Measurements from ENCODE around the gene WBP2. TPM values are rescaled to one million over a fixed set of nuclear protein-coding genes. Genes with fewer than 3 reads are reported as not detected.

WBP2 gene
- total and polyA plus RNA-seq, 2 of the 13 experiments (the other 11 are each of a cell fraction or from before 2014, with no cell fraction given) = 29.2 to 29.5 TPM

DNA sequence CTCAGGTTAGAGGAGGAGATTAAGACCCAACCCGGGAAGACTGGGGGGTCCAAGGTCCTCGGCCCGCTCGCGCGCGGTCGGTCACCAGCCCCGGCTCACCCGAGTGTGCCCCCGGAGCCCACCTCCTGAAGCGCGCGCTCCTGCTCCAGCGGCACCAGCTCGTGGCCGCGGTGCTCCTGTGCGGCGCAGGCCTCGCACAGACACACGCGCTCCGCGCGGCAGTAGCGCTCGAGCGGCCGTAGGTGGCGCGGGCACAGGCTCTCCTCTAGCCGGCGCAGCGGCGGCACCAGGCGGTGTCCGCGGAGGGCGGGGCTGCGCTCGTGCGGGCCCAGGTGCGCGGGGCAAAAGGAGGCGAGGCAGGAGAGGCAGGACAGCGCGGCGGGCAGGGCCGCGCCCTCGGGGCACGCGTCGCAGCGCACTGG lies 22.6 kb upstream of the WBP2 start (continued):
- TF ChIP-seq LRRFIP1 (CRISPR knock-in tag; conservative IDR thresholded peaks at IDR 0.05) (no peak), KLF12 (CRISPR knock-in tag; IDR thresholded peaks at IDR 0.05; ENCODE audit: borderline replicate concordance) (peak; percentile 36; the same call in 1 of the 2 replicates), HOXA7 (CRISPR knock-in tag; IDR thresholded peaks at IDR 0.05) (no peak), ZBTB38 (CRISPR knock-in tag; IDR thresholded peaks at IDR 0.05) (peak; percentile 65), ZNF775 (CRISPR knock-in tag; IDR thresholded peaks at IDR 0.05; ENCODE audit: borderline replicate concordance) (no peak), PRMT3 (CRISPR knock-in tag; IDR thresholded peaks at IDR 0.05; ENCODE audit: borderline replicate concordance, low read depth) (no peak), SSRP1 (CRISPR knock-in tag; IDR thresholded peaks at IDR 0.05) (no peak), SOX6 (IDR thresholded peaks at IDR 0.05) (no peak), SOX6 (CRISPR knock-in tag; IDR thresholded peaks at IDR 0.05) (no peak; the same call in 1 of the 2 replicates), MIER2 (CRISPR knock-in tag; IDR thresholded peaks at IDR 0.05) (no peak), ELF4 (CRISPR knock-in tag; IDR thresholded peaks at IDR 0.05; ENCODE audit: borderline replicate concordance) (peak; percentile 68; the same call in 1 of the 2 replicates), MEIS1 (CRISPR knock-in tag; IDR thresholded peaks at IDR 0.05; ENCODE audit: borderline replicate concordance) (peak; percentile 32; the same call in 1 of the 2 replicates), ZNF83 (CRISPR knock-in tag; IDR thresholded peaks at IDR 0.05; ENCODE audit: borderline replicate concordance) (no peak), ZC3H13 (CRISPR knock-in tag; IDR thresholded peaks at IDR 0.05) (peak; percentile 98), SALL1 (CRISPR knock-in tag; IDR thresholded peaks at IDR 0.05) (peak; percentile 69), PITX1 (CRISPR knock-in tag; IDR thresholded peaks at IDR 0.05) (no peak), ZNF280D (CRISPR knock-in tag; IDR thresholded peaks at IDR 0.05) (no peak), ZNF431 (CRISPR knock-in tag; IDR thresholded peaks at IDR 0.05; ENCODE audit: borderline replicate concordance, low read depth) (no peak; the same call in 1 of the 2 replicates), ZNF652 (CRISPR knock-in tag; IDR thresholded peaks at IDR 0.05; ENCODE audit: borderline replicate concordance, low read depth) (no peak)
- TF ChIP-seq, protein P1, sequence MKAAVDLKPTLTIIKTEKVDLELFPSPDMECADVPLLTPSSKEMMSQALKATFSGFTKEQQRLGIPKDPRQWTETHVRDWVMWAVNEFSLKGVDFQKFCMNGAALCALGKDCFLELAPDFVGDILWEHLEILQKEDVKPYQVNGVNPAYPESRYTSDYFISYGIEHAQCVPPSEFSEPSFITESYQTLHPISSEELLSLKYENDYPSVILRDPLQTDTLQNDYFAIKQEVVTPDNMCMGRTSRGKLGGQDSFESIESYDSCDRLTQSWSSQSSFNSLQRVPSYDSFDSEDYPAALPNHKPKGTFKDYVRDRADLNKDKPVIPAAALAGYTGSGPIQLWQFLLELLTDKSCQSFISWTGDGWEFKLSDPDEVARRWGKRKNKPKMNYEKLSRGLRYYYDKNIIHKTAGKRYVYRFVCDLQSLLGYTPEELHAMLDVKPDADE (CRISPR knock-in tag; IDR thresholded peaks at IDR 0.05) = no peak
- TF ChIP-seq, protein P2, sequence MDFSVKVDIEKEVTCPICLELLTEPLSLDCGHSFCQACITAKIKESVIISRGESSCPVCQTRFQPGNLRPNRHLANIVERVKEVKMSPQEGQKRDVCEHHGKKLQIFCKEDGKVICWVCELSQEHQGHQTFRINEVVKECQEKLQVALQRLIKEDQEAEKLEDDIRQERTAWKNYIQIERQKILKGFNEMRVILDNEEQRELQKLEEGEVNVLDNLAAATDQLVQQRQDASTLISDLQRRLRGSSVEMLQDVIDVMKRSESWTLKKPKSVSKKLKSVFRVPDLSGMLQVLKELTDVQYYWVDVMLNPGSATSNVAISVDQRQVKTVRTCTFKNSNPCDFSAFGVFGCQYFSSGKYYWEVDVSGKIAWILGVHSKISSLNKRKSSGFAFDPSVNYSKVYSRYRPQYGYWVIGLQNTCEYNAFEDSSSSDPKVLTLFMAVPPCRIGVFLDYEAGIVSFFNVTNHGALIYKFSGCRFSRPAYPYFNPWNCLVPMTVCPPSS (IDR thresholded peaks at IDR 0.05) = no peak

Measured in HepG2 (cell line).